ENCODE data around the gene MCM3.
A peak's percentile ranks its signal among the peaks of the same experiment; 100 is the strongest.

Gene MCM3

DNA sequence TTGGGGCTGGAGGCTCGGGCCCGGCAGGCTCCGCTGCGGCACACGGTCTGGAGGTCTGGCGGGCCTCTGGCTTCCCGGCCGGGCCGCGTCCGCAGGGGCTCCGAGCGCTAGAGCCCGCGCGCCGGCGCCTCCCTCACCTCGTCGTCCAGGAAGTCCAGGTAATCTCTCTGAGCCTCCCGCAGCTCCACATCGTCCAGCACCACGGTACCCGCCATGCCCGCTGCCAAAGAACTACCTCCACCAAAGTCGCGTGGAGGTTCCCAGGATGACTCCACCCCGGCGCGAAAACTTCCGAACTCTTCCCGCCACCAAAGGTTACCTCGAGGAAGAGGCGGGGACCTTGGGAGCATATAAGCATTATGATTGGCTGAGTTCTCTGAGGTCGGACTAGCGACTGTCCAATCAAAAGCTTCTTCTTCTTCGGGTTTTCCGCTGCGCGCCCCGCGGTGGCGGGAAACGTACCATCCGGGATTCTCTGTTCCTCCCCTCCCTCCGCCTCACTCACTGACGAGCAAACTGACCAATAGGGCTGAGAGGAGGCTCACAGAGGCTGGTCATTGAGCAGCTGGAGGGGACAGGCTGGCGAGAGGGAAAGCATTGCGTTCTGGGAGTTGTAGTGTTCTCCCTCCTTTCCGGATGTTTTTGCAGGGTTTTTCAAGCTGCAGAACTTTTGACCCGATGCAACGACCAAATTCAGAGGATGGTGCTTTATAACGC lies at the start of gene MCM3:
Gene MCM3, minus strand, starts transcription at position 283 of the 717 bp plus-strand sequence. Its CDS starts 68 bp downstream, at position 215.
- peak; percentile 100 for DNase-seq (ENCODE audit: low spot score)

DNA sequence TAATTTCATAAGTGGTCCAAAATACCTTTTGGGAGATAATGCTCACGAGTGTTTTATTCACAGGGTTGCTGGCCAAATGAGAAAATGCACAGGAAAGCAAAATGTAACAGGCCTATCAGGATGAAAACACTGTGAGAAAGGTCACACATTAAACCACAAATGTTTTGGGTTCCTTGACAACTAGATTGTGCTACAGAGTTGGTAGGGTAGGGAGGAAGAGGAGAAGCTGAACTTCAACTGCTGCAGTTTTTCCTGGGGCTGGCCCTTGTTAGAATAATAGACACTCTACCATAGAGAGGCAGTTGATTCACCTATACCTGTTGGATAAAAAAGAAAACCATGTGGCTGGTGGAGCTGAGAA lies 49.3 kb upstream of the MCM3 start:
- DNase-seq (ENCODE audit: low spot score), result no peak

DNA sequence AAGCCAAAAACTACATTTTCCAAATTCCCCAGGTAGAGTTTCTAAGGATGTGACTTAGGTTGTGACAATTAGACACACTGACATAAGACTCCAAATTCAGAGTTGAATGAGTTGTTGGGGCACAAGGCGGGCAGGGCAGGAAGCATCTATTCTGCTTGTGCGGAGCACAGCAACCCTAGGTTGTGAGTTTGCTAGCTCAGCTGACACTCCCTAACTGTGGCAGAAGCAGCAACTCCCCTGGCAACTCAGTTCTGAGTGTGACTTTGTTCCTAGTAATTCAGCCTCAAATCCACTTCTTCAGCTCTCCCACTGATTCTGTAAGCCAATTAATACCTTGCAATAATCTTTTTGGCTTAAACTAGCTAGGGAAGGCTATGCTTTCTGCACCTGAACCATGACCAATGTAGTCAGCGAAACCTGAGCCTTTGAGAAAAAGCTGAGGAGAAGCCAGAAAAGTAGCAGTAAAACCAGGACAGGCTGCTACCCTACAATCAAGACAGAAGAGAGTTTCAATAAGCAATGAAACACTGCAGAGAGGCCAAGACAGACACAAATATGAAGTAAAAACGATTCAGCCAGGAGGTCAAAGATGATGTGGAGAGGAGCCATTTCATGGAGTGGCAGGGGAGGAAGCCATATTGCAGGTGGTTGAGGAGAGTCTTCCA lies 47.4 kb upstream of the MCM3 start:
- no peak for DNase-seq (ENCODE audit: low spot score)

GRCh38 chr6:52330470-52330869 lies 45.9 kb upstream of the MCM3 start:
- DNase-seq (ENCODE audit: low spot score), result no peak

DNA sequence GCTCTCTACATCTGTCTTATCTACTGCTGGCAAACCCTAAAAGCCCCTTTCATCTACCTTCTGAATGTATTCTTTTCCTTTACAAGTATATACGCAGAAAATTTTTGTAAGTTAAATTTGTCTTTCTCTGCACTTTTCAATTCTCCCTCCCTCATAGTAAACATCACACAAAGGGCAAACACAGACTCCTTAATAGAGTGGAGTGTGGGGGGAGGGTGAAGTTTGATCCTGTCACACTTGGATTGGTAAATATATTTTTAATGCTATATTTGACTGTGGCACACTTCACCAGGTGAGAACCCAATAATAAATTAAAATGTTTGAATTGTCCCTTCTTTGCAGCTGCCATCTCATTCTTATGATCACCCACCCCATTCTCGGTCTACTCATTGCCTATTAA lies 44.2 kb upstream of the MCM3 start:
- no peak for DNase-seq (ENCODE audit: low spot score)

DNA sequence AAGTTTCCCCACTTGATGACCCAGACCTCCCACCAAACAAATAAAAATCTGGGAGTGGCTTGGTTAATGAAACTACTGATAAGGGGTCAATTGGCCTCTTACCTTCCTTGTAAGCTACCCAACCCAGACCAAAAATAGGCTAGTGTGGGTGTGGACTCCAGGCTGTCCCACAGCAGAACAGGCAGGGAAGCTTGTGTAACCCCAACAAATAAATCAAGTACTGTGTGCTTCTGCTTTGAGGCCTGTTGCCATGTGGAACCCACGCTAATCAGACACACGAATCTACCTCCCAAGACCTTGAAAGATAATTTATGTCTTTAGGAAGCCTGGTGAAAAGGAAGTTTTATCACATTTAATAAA lies 43.7 kb upstream of the MCM3 start:
- no peak for DNase-seq (ENCODE audit: low spot score)

GRCh38 chr6:52326540-52327364 lies 42.2 kb upstream of the MCM3 start:
- DNase-seq (ENCODE audit: low spot score), result no peak

GRCh38 chr6:52325695-52326471 lies 41.3 kb upstream of the MCM3 start:
- DNase-seq (ENCODE audit: low spot score), result no peak

GRCh38 chr6:52324189-52324588 lies 39.6 kb upstream of the MCM3 start:
- DNase-seq (ENCODE audit: low spot score), result no peak

- no peak for DNase-seq (ENCODE audit: low spot score)
These were observed 33.5 kb upstream of the MCM3 start for GRCh38 chr6:52317841-52318581.

GRCh38 chr6:52317211-52317610 lies 32.7 kb upstream of the MCM3 start:
- no peak for DNase-seq (ENCODE audit: low spot score)

DNA sequence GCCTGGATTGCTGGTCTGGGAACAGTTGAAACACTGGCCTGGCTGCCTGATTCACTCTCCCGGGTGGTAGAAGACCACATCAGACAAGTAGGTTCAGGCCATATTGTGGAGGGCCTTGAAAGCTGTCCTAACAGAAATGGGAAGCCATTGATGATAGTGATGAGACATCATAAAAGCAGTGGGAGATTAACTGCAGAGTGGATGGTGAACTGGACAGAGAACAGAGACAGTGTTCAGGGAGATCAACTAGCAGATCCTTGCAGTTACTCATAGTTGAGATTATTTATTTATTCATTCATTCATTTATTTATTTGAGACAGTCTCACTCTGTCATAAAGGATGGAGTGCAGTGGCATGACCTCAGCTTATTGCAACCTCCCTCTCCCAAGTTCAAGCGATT lies 30.2 kb upstream of the MCM3 start:
- DNase-seq (ENCODE audit: low spot score), result no peak

GRCh38 chr6:52312461-52312860 lies 27.9 kb upstream of the MCM3 start:
- DNase-seq (ENCODE audit: low spot score), result peak; percentile 55

- DNase-seq (ENCODE audit: low spot score), result peak; percentile 86
These were observed 26.4 kb upstream of the MCM3 start for GRCh38 chr6:52310932-52311331.

DNA sequence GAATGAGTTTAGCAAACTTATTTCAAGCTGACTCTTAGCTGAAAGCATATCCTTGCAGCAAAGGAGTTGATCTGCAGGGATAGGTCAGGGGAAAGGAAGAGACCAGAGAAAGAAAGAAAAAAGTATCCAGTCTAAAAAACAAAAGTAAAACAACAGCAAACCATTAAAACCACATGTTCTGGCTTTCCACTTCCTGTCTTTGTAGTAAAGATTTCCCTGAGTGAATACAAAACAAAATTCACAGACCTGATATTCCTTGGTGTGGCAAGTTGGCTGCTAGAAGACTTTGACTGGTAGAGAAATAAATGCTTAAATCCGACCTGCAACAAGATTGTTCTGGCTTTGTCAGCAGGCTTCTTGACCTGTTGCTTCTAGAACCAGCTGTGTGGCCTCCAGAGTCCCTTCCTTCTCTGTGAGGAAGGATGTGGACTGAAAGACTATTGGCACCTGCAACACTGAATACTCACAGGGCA lies 23.4 kb upstream of the MCM3 start:
- DNase-seq (ENCODE audit: low spot score), result peak; percentile 18

- DNase-seq (ENCODE audit: low spot score), result no peak
These were observed 22.7 kb upstream of the MCM3 start for GRCh38 chr6:52306972-52307870.

GRCh38 chr6:52305948-52306767 lies 21.6 kb upstream of the MCM3 start:
- DNase-seq (ENCODE audit: low spot score), result peak; percentile 42

GRCh38 chr6:52305411-52305810 lies 20.9 kb upstream of the MCM3 start:
- no peak for DNase-seq (ENCODE audit: low spot score)

GRCh38 chr6:52304983-52305390 lies 20.4 kb upstream of the MCM3 start:
- peak; percentile 34 for DNase-seq (ENCODE audit: low spot score)

All from globus pallidus (tissue), 1 donor.